RWPE2 (cell line): ENCODE data around the gene FAM200B.

Experiments
- ATAC-seq: fragments of 200-7000 bp; cut with Tn5 transposase; 3 replicates; pipeline ENCODE4 v1.9.1; 2021; ENCODE audit warnings: low read depth
- DNase-seq: peaks from one replicate; pipeline ENCODE4 v3.0.0-alpha.2; 2020; ENCODE audit warnings: low spot score
- H3K27ac ChIP-seq: fragments of 450-650 bp; 2 replicates; pipeline ENCODE4 v1.5.1; 2017; ENCODE audit warnings: mild to moderate bottlenecking; ENCODE audit not compliant: poor library complexity, severe bottlenecking
- H3K27me3 ChIP-seq: fragments of 250-450 bp; sonication (Bioruptor Pico); 2 replicates; pipeline ENCODE4 v1.5.1; 2021; ENCODE audit warnings: mild to moderate bottlenecking, moderate library complexity; ENCODE audit not compliant: insufficient read depth, poor library complexity, severe bottlenecking
- H3K36me3 ChIP-seq: fragments of 250-450 bp; sonication (Bioruptor Pico); 2 replicates; pipeline ENCODE4 v1.5.1; 2020; ENCODE audit warnings: low read depth, mild to moderate bottlenecking, moderate library complexity
- H3K4me1 ChIP-seq: fragments of 250-450 bp; sonication (Bioruptor Pico); 2 replicates; pipeline ENCODE4 v1.5.1; 2021; ENCODE audit warnings: mild to moderate bottlenecking, moderate library complexity; ENCODE audit not compliant: insufficient read depth, poor library complexity, severe bottlenecking
- H3K4me3 ChIP-seq: fragments of 250-450 bp; sonication (Bioruptor Pico); 2 replicates; pipeline ENCODE4 v1.5.1; 2021; ENCODE audit warnings: mild to moderate bottlenecking, moderate library complexity; ENCODE audit not compliant: severe bottlenecking
- H3K9me3 ChIP-seq: fragments of 250-450 bp; sonication (Bioruptor Pico); 2 replicates; pipeline ENCODE4 v1.5.1; 2021; ENCODE audit warnings: mild to moderate bottlenecking, moderate library complexity; ENCODE audit not compliant: severe bottlenecking
- CTCF ChIP-seq: fragments of 450-650 bp; IDR thresholded peaks from one replicate; pipeline ENCODE4 v1.5.1; 2017; ENCODE audit warnings: mild to moderate bottlenecking, moderate library complexity; ENCODE audit not compliant: poor library complexity, severe bottlenecking

FAM200B gene

DNA sequence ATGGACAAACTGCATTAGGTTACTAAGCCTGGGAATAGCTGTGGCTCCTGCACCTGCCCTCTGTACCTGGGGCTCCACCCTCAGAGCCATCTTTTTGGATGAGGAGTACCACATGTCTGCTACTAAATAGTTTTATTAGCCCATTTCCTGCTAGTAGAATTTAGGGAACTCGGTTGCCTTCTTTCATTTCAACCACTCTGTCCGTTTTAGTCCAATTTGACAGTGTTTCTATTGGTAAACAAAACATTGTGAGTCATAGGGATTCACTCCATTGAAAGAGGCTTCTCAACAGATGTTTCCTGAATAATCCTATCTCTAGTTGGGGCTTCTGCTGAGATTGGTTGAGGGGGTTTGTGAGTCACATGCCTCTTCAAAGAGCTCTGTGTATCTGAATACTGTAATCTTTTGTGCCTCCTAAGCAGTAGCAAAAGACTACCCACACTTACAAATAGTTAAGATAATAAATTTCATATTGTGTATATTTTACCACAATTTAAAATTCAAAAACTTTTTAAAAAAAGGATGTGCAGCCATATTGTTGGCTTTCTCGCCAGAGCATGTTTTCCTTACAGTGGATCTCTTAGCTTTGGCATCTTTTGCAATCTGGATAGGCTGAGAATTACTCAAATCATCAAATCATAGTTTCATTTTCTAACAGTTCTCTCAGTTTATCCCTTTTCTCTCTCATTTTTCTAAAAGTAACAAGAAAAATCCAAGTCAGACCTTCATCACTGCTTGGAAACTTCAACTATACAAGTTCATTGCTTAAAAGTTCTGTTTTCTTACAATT is 9.9 kb downstream of the FAM200B start:
- peak overlapping the region; percentile 98 for H3K27ac ChIP-seq
- no peak for TF ChIP-seq CTCF
- peak; percentile 15; the same call in 1 of the 3 replicates for ATAC-seq

GRCh38 chr4:15692602-15693001 is 11.0 kb downstream of the FAM200B start:
- ATAC-seq (no peak), DNase-seq (no peak)
- no peaks in the 10 kb centered on the region for H3K27me3 ChIP-seq
- TF ChIP-seq CTCF: no peak
- H3K27ac ChIP-seq: peak overlapping the region; percentile 98
- no peaks in the 10 kb centered on the region for H3K9me3 ChIP-seq
- H3K36me3 ChIP-seq: peaks cover 20% of the 10 kb centered on the region
- peaks cover 52% of the 10 kb centered on the region for H3K4me1 ChIP-seq
- H3K4me3 ChIP-seq: no peak overlapping the region

More for the DNA sequence above, 9.9 kb downstream of the FAM200B start:
- Histone ChIP-seq H3K4me1 (peaks cover 52% of the 10 kb centered on the region), H3K9me3 (no peaks in the 10 kb centered on the region), H3K27me3 (no peaks in the 10 kb centered on the region), H3K36me3 (peaks cover 31% of the 10 kb centered on the region), H3K4me3 (no peak overlapping the region)
- no peak for DNase-seq

- Histone ChIP-seq H3K27me3 (no peaks in the 10 kb centered on the region), H3K9me3 (no peaks in the 10 kb centered on the region), H3K36me3 (peaks cover 4% of the 10 kb centered on the region), H3K4me3 (no peak overlapping the region), H3K27ac (peak overlapping the region; percentile 85), H3K4me1 (peaks cover 46% of the 10 kb centered on the region)
- DNase-seq (no peak), ATAC-seq (no peak)
- no peak for TF ChIP-seq CTCF
Measured at GRCh38 chr4:15694431-15694830, 12.8 kb downstream of the FAM200B start.

GRCh38 chr4:15695240-15695699 is 13.6 kb downstream of the FAM200B start:
- no peaks in the 10 kb centered on the region for H3K27me3 ChIP-seq
- no peak for TF ChIP-seq CTCF
- ATAC-seq (peak; percentile 87), DNase-seq (no peak)
- peaks cover 37% of the 10 kb centered on the region for H3K4me1 ChIP-seq
- no peaks in the 10 kb centered on the region for H3K36me3 ChIP-seq
- H3K4me3 ChIP-seq: no peak overlapping the region
- H3K9me3 ChIP-seq: no peaks in the 10 kb centered on the region
- H3K27ac ChIP-seq: peak overlapping the region; percentile 85

GRCh38 chr4:15695729-15696128 is 14.1 kb downstream of the FAM200B start:
- H3K27me3 ChIP-seq: no peaks in the 10 kb centered on the region
- DNase-seq: no peak
- no peak for ATAC-seq
- no peak for TF ChIP-seq CTCF
- no peak overlapping the region for H3K4me3 ChIP-seq
- H3K27ac ChIP-seq: peak overlapping the region; percentile 85
- no peaks in the 10 kb centered on the region for H3K9me3 ChIP-seq
- peaks cover 34% of the 10 kb centered on the region for H3K4me1 ChIP-seq
- no peaks in the 10 kb centered on the region for H3K36me3 ChIP-seq
